ENCODE data around the gene ZBTB34. TPM values are rescaled to one million over a fixed set of nuclear protein-coding genes. Genes with fewer than 3 reads are reported as not detected.

The ZBTB34 gene
- total and polyA plus RNA-seq, 4 donors: 1.1 to 9.5 (median 3.4) TPM

- TF ChIP-seq GABPA (IDR thresholded peaks at IDR 0.05 in 1 of 2, conservative IDR thresholded peaks at IDR 0.05 in 1 of 2) (no peak), REST (IDR thresholded peaks at IDR 0.05) (no peak), YY1 (IDR thresholded peaks at IDR 0.05) (no peak), TAF1 (conservative IDR thresholded peaks at IDR 0.05) (no peak)
Measured at GRCh38 chr9:126839301-126839700, 21.1 kb upstream of the ZBTB34 start (continued).

- no peak overlapping the region for H3K4me3 ChIP-seq (ENCODE audit: low read depth in 1 of 3, low read length in 3 of 3)
- no peaks in the 10 kb centered on the region for H3K9me3 ChIP-seq (ENCODE audit: control insufficient read depth in 4 of 4, low read length in 3 of 4)
- H3K36me3 ChIP-seq (ENCODE audit: control insufficient read depth in 4 of 4, insufficient read depth in 3 of 4, low read depth in 1 of 4, low read length in 3 of 4): peaks cover 0 to 13% (median 5%) of the 10 kb centered on the region in 4 donors
- H3K27me3 ChIP-seq (ENCODE audit: control insufficient read depth in 4 of 4, insufficient read depth in 4 of 4, low read length in 3 of 4): no peaks in the 10 kb centered on the region
- H3K27ac ChIP-seq (ENCODE audit: low read depth in 1 of 2, low read length in 2 of 2): no peak overlapping the region
- H3K9ac ChIP-seq (ENCODE audit: low read depth in 1 of 2, low read length in 2 of 2): no peak overlapping the region
- WGBS: 92% methylated on average over 13 of the region's 13 CpGs
- no peak for TF ChIP-seq FOXA2 (IDR thresholded peaks at IDR 0.05)
- TF ChIP-seq, protein P1, sequence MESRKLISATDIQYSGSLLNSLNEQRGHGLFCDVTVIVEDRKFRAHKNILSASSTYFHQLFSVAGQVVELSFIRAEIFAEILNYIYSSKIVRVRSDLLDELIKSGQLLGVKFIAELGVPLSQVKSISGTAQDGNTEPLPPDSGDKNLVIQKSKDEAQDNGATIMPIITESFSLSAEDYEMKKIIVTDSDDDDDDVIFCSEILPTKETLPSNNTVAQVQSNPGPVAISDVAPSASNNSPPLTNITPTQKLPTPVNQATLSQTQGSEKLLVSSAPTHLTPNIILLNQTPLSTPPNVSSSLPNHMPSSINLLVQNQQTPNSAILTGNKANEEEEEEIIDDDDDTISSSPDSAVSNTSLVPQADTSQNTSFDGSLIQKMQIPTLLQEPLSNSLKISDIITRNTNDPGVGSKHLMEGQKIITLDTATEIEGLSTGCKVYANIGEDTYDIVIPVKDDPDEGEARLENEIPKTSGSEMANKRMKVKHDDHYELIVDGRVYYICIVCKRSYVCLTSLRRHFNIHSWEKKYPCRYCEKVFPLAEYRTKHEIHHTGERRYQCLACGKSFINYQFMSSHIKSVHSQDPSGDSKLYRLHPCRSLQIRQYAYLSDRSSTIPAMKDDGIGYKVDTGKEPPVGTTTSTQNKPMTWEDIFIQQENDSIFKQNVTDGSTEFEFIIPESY (IDR thresholded peaks at IDR 0.05): no peak
- no peak for TF ChIP-seq ATF3 (IDR thresholded peaks at IDR 0.05)
- TF ChIP-seq CTCF (IDR thresholded peaks at IDR 0.05; ENCODE audit: low read depth, low read length, missing input control): no peak
- TF ChIP-seq NR2F2 (IDR thresholded peaks at IDR 0.05): no peak
- TF ChIP-seq, protein P2, sequence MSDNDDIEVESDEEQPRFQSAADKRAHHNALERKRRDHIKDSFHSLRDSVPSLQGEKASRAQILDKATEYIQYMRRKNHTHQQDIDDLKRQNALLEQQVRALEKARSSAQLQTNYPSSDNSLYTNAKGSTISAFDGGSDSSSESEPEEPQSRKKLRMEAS (IDR thresholded peaks at IDR 0.05): no peak
- TF ChIP-seq RAD21 (IDR thresholded peaks at IDR 0.05): no peak
- TF ChIP-seq TAF1 (conservative IDR thresholded peaks at IDR 0.05): no peak
- no peak for TF ChIP-seq YY1 (IDR thresholded peaks at IDR 0.05)
- no peak for TF ChIP-seq HNF4A (conservative IDR thresholded peaks at IDR 0.05)
- H3K4me1 ChIP-seq (ENCODE audit: control insufficient read depth in 4 of 4, insufficient read depth in 4 of 4, low read length in 3 of 4): peaks cover 0 to 3% (median 1%) of the 10 kb centered on the region in 4 donors
- peak; percentile 41 for DNase-seq (ENCODE audit: low spot score)
Measured at GRCh38 chr9:126842220-126842842, 18.1 kb upstream of the ZBTB34 start.
